GM18505 (cell line): ENCODE measurements around the gene NPTX1.

ENCODE experiments used
- ATAC-seq: cut with Tn5 transposase; IDR thresholded peaks from one replicate; pipeline ENCODE4 v1.9.1; 2021; ENCODE audit not compliant: unreplicated experiment
- POLR2A ChIP-seq: IDR thresholded peaks from 4 replicates; pipeline ENCODE4 v1.6.1; 2011; ENCODE audit warnings: borderline replicate concordance; ENCODE audit not compliant: insufficient read depth, insufficient read length; ENCODE audit errors: extremely low read depth

NPTX1 gene

DNA sequence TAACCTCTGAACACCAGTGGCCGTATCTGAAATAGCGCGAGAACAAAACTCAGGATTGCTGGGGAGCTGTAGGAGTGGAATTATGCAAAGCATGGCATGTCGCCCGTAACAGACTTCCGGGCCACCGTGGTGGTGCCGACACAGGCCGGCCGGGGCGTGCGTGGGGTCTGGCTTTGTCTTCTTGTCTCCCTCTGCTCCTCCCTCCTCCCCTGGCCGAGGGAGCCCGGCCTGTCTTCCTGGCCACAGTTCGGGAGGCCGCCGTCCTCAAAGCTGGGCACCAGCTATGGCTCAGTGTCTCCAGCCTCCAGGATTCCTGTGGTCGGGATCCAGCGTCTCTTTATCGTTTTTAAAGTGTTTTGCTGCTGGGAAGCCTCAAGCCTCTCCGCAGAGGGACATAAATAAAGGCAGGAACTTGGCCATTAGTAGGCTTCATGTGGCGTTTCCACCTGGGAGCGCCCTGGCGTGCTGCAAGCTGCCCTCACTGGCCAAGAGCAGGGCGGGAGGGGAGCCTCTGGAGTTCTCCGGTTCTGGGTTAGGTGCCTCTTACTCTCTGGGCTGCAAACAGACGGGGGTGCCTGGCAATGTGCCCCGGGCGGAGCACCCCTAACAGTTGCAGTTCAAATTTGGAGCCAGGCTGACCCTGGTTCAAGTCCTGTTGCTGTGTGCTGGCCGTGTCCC lies 22.0 kb upstream of the NPTX1 start:
- ATAC-seq = no peak
- TF ChIP-seq POLR2A = no peak

- ATAC-seq = no peak
- TF ChIP-seq POLR2A = no peak
Observed at GRCh38 chr17:80497726-80498241, 21.4 kb upstream of the NPTX1 start.

DNA sequence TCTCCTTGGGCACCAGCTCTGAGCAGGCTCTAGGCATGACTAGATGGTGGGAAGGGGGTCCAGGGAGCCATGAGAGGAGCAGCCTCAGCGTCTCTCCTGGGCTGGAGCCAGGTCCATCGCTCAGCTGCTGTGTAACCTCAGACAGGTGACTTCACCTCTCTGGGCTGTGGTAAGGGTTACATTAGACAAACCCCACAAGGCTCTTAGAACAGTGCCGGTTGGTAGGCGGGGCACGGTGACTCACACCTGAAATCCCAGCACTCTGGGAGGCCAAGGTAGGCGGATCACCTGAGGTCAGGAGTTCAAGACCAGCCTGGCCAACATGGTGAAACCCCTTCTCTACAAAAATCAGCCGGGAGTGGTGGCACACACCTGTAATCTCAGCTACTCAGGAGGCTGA lies 18.1 kb upstream of the NPTX1 start:
- ATAC-seq = no peak
- no peak for TF ChIP-seq POLR2A

GRCh38 chr17:80492343-80493136 lies 16.1 kb upstream of the NPTX1 start:
- ATAC-seq = no peak
- no peak for TF ChIP-seq POLR2A

DNA sequence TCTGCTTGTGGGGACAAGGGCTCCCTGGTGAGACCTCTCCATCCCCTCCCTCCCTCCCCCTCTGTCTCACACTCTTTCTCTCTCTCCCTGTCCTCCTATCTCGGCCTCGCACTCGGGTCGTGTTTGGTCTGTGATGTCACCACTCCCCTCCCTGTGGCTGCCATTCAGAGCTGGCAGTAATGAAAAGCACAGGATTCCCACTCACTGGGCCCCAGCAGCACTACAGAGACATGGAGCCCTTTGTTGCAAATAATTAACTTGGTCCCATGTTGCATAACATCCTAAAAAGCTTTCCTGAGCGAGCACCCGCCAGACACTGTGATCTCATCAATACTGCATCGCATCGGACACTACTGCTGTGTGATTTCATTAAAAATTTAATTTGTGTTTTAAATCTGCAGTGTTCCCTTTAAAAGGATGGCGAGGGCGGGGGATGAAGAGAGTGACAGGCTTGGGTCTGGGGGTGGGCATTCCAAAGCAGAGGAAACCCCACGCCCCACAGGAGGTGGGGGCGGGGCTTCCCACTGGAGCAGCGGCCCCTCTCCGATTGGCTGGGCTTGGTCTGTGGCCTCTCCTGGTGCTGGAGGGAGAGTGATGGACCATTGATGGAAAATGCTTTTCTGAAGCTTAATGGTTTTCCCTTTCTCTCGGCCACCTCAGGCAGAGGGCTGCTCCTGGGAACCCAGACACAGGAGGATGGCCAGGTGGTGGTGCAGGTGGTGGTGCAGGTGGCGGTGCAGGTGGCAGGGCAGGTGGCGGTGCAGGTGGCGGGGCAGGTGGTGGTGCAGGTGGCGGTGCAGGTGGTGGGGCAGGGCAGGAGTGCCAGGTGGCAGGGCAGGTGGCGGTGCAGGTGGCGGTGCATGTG lies 15.3 kb upstream of the NPTX1 start:
- TF ChIP-seq POLR2A = no peak
- ATAC-seq = no peak

- no peak for TF ChIP-seq POLR2A
- no peak for ATAC-seq
Observed at GRCh38 chr17:80487511-80487910, 11.1 kb upstream of the NPTX1 start.

DNA sequence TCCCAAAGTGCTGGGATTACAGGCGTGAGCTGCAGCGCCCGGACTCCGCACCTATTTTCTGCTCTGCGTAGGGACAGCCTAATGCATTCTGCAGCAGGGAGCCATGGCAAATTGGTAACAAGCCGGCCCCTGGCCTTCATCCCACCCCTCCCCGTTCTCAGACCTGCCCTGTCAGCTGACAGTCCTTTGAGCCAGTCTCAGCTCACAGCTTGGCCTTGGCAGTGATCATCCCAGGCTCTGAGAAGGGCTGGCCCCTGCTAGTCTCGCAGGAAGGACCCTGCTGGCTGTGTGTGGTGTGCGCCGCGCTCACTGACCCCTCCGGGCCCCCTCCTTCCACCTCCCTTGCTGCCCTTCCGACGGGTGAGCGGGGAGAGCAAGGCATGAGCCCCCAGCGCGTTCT lies 10.3 kb upstream of the NPTX1 start:
- ATAC-seq = no peak
- no peak for TF ChIP-seq POLR2A

- no peak for TF ChIP-seq POLR2A
- no peak for ATAC-seq
Observed at GRCh38 chr17:80485846-80486245, 9.4 kb upstream of the NPTX1 start.

- TF ChIP-seq POLR2A = no peak
- ATAC-seq = no peak
Observed at GRCh38 chr17:80482555-80483308, 6.3 kb upstream of the NPTX1 start.

DNA sequence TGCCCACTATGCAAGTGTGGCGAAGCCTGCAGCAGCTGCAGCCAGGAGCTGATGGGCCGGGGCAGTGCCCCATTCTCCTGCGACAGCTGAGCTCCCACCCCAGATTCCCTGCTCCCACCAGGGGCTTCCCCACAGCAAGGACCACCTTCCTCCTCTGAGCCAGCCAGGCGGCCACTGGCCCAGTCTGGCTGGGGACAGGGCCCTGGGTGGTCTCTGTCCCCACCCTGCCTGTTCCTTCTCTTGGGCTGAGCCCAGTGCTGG lies 5.6 kb upstream of the NPTX1 start:
- TF ChIP-seq POLR2A = no peak
- ATAC-seq = no peak

GRCh38 chr17:80481284-80482057 lies 5.1 kb upstream of the NPTX1 start:
- no peak for ATAC-seq

GRCh38 chr17:80480248-80480647 lies 3.8 kb upstream of the NPTX1 start:
- TF ChIP-seq POLR2A = no peak

More at GRCh38 chr17:80481284-80482057, 5.1 kb upstream of the NPTX1 start:
- TF ChIP-seq POLR2A = no peak

More at GRCh38 chr17:80480248-80480647, 3.8 kb upstream of the NPTX1 start:
- no peak for ATAC-seq
